AG09309 (cell line): ENCODE results near the gene SORBS2.
A peak's percentile ranks its signal among the peaks of the same experiment; 100 is the strongest.

Experiments used
- DNase-seq: peaks from one replicate; pipeline ENCODE4 v3.0.0-alpha.2; 2010; ENCODE audit warnings: low read depth
- H3K4me3 ChIP-seq: 2 replicates; pipeline ENCODE4 v1.5.1; 2011; ENCODE audit warnings: mild to moderate bottlenecking, low read depth, low read length, moderate library complexity; ENCODE audit not compliant: control insufficient read depth
- TF ChIP-seq, protein P1 (sequence below): IDR thresholded peaks from 2 replicates; pipeline ENCODE4 v1.5.1; 2011; ENCODE audit warnings: mild to moderate bottlenecking, low read depth, low read length, inconsistent platforms; ENCODE audit not compliant: insufficient read depth, control insufficient read depth; ENCODE audit errors: missing control alignments

Gene SORBS2

DNA sequence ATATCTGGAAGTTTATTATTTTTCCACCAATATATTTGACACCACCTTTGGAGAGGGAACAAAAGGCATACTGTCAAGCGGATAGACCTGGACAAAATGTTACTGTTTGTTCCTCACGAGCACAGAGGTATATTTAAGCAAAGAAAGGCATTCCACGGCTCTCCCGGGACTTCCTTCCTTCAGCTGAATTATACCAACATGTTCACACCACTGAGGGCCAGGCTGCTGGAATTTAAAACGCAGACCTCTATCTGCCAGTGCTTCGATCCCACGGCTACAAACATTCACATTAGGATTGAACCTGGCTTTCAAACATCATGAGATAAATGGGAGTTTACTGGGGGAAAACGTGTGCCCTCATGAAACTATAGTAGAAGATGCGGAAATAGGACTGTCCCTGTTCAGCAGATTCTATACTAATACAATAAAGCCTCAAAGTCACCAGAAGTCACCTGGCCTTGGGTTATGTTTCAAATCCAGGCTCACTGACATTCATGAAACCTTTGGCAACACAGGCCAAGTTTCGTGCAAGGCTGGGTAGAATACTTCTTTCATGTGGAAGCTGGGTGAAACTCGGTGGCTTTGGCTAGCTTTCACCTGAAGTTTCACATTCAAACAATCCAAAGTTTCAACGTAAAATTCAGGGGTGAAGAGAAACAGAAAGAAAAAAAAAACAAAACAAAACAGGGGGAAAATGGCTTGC, 39.5 kb downstream of the SORBS2 start:
- TF ChIP-seq, protein P1, sequence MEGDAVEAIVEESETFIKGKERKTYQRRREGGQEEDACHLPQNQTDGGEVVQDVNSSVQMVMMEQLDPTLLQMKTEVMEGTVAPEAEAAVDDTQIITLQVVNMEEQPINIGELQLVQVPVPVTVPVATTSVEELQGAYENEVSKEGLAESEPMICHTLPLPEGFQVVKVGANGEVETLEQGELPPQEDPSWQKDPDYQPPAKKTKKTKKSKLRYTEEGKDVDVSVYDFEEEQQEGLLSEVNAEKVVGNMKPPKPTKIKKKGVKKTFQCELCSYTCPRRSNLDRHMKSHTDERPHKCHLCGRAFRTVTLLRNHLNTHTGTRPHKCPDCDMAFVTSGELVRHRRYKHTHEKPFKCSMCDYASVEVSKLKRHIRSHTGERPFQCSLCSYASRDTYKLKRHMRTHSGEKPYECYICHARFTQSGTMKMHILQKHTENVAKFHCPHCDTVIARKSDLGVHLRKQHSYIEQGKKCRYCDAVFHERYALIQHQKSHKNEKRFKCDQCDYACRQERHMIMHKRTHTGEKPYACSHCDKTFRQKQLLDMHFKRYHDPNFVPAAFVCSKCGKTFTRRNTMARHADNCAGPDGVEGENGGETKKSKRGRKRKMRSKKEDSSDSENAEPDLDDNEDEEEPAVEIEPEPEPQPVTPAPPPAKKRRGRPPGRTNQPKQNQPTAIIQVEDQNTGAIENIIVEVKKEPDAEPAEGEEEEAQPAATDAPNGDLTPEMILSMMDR, result no peak
- no peak for DNase-seq
- H3K4me3 ChIP-seq, result no peak overlapping the region

DNA sequence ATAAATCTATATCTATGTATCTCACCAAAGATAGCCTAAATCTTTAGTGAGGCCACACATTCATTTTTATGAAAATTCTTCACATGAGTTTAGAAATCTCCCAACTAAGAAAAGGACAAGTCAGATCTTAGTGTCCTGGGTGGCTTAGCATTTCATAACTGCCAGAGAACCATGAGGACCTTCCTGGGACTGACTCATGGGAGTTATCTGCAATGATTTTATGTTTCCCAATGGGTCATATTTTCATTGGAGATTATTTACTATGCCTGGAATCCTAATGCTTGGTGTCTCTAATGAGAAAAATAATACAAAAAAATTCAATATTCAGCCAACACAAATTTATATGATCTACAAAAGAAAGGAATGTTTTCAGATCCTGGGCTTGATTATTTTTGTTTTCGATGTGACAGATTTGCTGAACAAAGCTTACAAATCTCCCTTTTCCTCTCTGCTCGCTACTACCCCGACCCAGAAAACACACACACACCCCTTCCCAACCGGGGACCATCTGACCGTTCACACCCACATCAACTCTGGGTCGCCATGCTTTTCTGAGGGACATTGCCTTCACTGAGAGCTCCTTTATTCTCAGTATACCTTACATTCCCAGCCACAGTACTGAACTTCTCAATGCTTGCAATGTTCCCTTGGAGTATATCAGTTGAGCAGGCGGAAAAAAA, 40.1 kb downstream of the SORBS2 start:
- H3K4me3 ChIP-seq, result no peak overlapping the region
- TF ChIP-seq, protein P1, result no peak
- DNase-seq, result peak; percentile 40

DNA sequence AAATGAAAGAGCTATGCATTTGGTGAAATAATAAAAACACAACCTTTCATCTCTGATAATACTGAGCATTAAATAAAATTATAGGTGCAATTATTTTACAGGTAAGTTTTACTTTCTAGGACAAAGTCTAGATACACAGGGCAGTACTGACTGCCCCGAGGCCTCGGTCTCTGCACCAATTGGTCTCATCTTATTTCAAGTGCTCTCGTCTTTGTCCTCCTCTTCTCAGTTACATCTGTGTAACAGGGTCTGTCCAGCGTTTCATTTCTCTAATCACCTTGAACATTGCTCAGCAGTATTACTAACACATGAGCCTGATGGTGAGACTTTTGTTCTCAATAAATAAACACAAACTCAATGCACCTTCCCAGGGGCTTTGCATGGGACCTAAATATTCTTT, 44.5 kb downstream of the SORBS2 start:
- no peak for DNase-seq
- no peak overlapping the region for H3K4me3 ChIP-seq
- TF ChIP-seq, protein P1, result no peak

DNA sequence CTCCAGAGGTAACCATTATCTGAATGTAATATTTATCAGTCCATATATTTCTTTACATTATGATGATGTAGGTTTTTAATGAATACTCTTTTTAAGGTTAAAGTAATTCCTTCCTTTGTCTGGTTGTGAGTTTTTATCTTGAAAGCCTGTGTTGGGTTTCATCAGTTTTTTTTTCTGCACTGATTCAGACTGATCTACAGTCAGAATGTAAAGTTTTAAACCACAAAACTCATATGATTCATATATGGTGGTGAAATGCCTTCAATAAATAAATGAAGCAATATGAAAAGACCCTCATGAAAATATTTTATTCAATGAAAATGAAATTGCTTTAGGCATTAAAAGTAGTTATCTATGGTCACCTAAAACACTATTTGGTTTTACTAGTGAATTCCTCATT, 47.1 kb downstream of the SORBS2 start:
- no peak overlapping the region for H3K4me3 ChIP-seq
- no peak for DNase-seq
- TF ChIP-seq, protein P1, result no peak

DNA sequence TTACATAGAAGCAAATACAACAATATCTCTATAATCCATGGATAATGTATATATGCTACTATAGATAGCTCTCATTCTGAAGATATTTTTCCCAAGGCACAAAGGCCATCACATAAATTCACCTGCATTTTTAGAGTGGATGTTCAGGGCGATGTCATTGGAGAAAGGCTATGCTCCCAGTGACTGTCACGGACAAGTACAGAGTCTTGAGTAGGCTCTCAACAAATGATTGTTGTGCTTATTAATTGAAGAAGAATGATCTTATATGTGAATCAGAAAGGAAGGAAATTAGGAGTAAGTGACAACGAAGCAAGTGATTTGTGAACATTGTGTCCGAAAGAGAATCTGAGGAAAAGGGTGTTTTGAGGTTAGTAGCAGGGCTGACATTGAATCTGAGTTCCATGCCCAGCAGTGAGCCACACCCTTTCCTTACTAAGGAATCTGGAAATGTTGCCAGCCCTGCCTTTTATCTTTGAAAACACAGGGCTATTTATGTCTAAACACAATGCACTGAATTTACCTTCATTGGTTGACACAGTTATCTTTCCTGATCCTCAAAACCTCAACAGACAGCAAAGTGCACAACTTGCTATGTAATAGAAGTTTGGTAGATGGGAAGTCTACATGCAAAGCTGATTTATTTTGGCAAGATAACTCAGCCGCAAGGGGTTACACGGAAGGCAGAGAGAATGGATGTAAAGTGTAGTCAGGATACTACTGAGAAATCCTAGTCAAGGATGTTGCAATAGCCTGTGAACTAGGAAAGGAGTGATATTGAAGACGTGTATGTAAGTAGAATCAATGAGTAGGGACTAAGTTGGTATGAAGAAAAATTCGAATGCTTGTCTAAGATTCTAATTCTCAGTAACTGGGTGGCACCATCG, 50.4 kb downstream of the SORBS2 start:
- TF ChIP-seq, protein P1, result no peak
- DNase-seq, result no peak
- H3K4me3 ChIP-seq, result no peak overlapping the region

DNA sequence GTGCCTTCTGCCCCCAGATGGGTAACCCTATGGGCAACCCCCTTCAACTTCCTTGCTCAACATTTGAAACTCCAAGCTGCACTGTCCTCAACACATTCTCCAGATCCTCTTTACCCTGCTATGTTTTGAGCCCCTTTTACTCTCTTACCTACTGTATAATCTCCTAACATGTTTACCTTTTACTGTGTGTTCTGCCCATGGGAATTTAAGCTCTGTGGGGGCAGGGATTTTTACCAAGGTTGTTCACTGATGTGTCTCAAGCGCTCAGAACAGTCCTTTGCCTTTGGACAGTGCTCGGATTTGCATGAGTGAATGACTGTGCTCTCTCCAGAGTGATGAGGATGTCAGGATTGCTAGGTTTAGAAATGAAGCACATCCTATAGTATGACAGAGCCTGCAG, 53.2 kb downstream of the SORBS2 start:
- no peak for DNase-seq
- no peak overlapping the region for H3K4me3 ChIP-seq
- TF ChIP-seq, protein P1, result no peak
